MM.1S (cell line): ENCODE results near the gene CYP8B1.

Experiments used
- DNase-seq: peaks from one replicate; pipeline ENCODE4 v3.0.0-alpha.2; 2015
- H2AFZ ChIP-seq: fragments of 300-600 bp; sonication (generic); 2 replicates; pipeline ENCODE4 v1.6.0; 2016; ENCODE audit warnings: antibody characterized with exemption, low read length
- H3F3A ChIP-seq: fragments of 300-600 bp; sonication (generic); 2 replicates; pipeline ENCODE4 v1.6.1; 2016; ENCODE audit warnings: mild to moderate bottlenecking, antibody characterized with exemption, low read length, moderate library complexity, mixed read lengths; ENCODE audit not compliant: insufficient read depth
- H3K27ac ChIP-seq: fragments of 300-600 bp; sonication (generic); 2 replicates; pipeline ENCODE4 v1.5.1; 2016; ENCODE audit warnings: mild to moderate bottlenecking, low read length
- H3K27me3 ChIP-seq: fragments of 300-600 bp; sonication (generic); replicated peaks from 2 replicates; pipeline ENCODE4 v1.6.0; 2016; ENCODE audit warnings: low read length; ENCODE audit not compliant: insufficient read depth
- H3K36me3 ChIP-seq: fragments of 300-600 bp; sonication (generic); replicated peaks from 2 replicates; pipeline ENCODE4 v1.6.1; 2016; ENCODE audit warnings: mild to moderate bottlenecking, low read length, mixed read lengths; ENCODE audit not compliant: insufficient read depth
- H3K4me1 ChIP-seq: fragments of 300-600 bp; sonication (generic); 2 replicates; pipeline ENCODE4 v1.6.1; 2016; ENCODE audit warnings: low read length, mixed read lengths
- H3K4me2 ChIP-seq: fragments of 300-600 bp; sonication (generic); 2 replicates; pipeline ENCODE4 v1.6.0; 2016; ENCODE audit warnings: low read depth, low read length
- H3K4me3 ChIP-seq: fragments of 300-600 bp; sonication (generic); 2 replicates; pipeline ENCODE4 v1.5.1; 2016; ENCODE audit warnings: low read length, mixed read lengths
- H3K79me2 ChIP-seq: fragments of 300-600 bp; sonication (generic); 2 replicates; pipeline ENCODE4 v1.6.1; 2016; ENCODE audit warnings: mixed run types, low read length, mixed read lengths
- H3K9ac ChIP-seq: fragments of 300-600 bp; sonication (generic); 2 replicates; pipeline ENCODE4 v1.6.1; 2016; ENCODE audit warnings: low read length, mixed read lengths
- H3K9me2 ChIP-seq: fragments of 300-600 bp; sonication (generic); replicated peaks from 2 replicates; pipeline ENCODE4 v1.6.1; 2016; ENCODE audit warnings: mild to moderate bottlenecking, low read length, mixed read lengths; ENCODE audit not compliant: insufficient read depth
- H3K9me3 ChIP-seq: fragments of 300-600 bp; sonication (generic); replicated peaks from 2 replicates; pipeline ENCODE4 v1.6.1; 2016; ENCODE audit warnings: mild to moderate bottlenecking, low read length, mixed read lengths; ENCODE audit not compliant: insufficient read depth
- H4K20me1 ChIP-seq: fragments of 300-600 bp; sonication (generic); 2 replicates; pipeline ENCODE4 v1.6.1; 2016; ENCODE audit warnings: mild to moderate bottlenecking, low read length, moderate library complexity, mixed read lengths; ENCODE audit not compliant: insufficient read depth
- EZH2 ChIP-seq: fragments of 300-600 bp; sonication (generic); optimal IDR thresholded peaks from 2 replicates; pipeline ENCODE3; 2017; ENCODE audit warnings: low read depth, mild to moderate bottlenecking, antibody characterized with exemption, low read length, mixed read lengths
- EZH2phosphoT487 ChIP-seq: fragments of 300-600 bp; sonication (generic); IDR thresholded peaks from 2 replicates; pipeline ENCODE4 v1.6.1; 2018; ENCODE audit warnings: antibody characterized with exemption, low read length
- TF ChIP-seq, protein P1 (sequence below): fragments of 300-600 bp; sonication (generic); IDR thresholded peaks from 2 replicates; pipeline ENCODE4 v1.5.1; 2016; ENCODE audit warnings: antibody characterized with exemption, low read length, mixed read lengths

The CYP8B1 gene

DNA sequence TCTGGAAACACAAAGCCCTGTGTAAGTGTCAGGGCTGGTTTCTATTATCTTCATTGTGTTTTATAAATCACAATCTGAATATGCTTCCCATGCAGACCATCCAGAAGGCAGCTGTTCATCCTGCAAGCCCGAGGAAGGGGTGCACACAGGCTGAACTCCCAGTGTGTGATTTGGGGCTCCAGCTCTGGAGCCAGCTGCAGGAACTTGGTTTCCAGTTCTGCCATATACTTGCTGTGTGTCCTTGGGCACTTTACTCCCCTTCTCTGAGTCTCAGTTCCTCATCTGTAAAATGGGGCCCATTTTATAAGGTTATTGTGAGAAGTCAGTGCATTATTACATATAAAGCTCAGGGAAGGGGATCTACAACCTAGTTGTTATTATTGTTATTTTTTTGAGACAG lies 22.6 kb downstream of the CYP8B1 start:
- no peak overlapping the region for H3K9ac ChIP-seq

DNA sequence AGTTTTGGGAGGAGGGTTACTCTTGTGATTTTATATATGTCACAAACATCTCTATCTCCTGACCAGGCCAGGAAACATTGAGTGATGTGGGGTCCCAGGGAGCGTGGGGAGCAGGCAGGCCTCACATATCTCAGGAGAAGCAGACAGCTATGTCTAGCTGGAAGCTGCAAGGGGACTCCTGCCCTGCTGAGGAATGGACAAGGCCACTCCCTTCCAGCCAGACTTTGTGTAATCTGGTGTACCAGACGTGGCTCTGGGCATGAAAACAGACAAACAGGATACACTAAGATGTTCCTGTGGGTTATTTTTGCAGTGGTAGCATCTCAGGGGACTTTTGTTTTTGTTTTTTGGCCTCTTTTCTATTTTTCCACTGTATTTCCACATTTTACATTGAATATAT lies 23.2 kb downstream of the CYP8B1 start:
- Histone ChIP-seq H3F3A (no peaks in the 10 kb centered on the region), H3K27me3 (no peaks in the 10 kb centered on the region), H3K9me2 (no peaks in the 10 kb centered on the region), H3K9me3 (no peaks in the 10 kb centered on the region), H2AFZ (no peak overlapping the region), H3K4me3 (no peak overlapping the region), H3K4me2 (no peak overlapping the region), H4K20me1 (no peaks in the 10 kb centered on the region), H3K27ac (no peak overlapping the region), H3K4me1 (no peaks in the 10 kb centered on the region; the same call in 1 of the 2 replicates), H3K36me3 (no peaks in the 10 kb centered on the region), H3K79me2 (no peaks in the 10 kb centered on the region), H3K9ac (no peak overlapping the region)
- DNase-seq: no peak
- TF ChIP-seq EZH2phosphoT487: no peak
- TF ChIP-seq EZH2: no peak
- TF ChIP-seq, protein P1, sequence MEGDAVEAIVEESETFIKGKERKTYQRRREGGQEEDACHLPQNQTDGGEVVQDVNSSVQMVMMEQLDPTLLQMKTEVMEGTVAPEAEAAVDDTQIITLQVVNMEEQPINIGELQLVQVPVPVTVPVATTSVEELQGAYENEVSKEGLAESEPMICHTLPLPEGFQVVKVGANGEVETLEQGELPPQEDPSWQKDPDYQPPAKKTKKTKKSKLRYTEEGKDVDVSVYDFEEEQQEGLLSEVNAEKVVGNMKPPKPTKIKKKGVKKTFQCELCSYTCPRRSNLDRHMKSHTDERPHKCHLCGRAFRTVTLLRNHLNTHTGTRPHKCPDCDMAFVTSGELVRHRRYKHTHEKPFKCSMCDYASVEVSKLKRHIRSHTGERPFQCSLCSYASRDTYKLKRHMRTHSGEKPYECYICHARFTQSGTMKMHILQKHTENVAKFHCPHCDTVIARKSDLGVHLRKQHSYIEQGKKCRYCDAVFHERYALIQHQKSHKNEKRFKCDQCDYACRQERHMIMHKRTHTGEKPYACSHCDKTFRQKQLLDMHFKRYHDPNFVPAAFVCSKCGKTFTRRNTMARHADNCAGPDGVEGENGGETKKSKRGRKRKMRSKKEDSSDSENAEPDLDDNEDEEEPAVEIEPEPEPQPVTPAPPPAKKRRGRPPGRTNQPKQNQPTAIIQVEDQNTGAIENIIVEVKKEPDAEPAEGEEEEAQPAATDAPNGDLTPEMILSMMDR: no peak

More for the DNA sequence above, 22.6 kb downstream of the CYP8B1 start:
- Histone ChIP-seq H3K27ac (no peak overlapping the region), H3K9me3 (no peaks in the 10 kb centered on the region), H2AFZ (no peak overlapping the region), H3K9me2 (no peaks in the 10 kb centered on the region), H3K4me1 (no peaks in the 10 kb centered on the region), H3K79me2 (no peaks in the 10 kb centered on the region), H3K4me3 (no peak overlapping the region), H4K20me1 (no peaks in the 10 kb centered on the region), H3K4me2 (no peak overlapping the region), H3K27me3 (no peaks in the 10 kb centered on the region), H3K36me3 (no peaks in the 10 kb centered on the region), H3F3A (no peaks in the 10 kb centered on the region)
- no peak for DNase-seq
- TF ChIP-seq EZH2phosphoT487 (no peak), EZH2 (no peak)
- TF ChIP-seq, protein P1: no peak

DNA sequence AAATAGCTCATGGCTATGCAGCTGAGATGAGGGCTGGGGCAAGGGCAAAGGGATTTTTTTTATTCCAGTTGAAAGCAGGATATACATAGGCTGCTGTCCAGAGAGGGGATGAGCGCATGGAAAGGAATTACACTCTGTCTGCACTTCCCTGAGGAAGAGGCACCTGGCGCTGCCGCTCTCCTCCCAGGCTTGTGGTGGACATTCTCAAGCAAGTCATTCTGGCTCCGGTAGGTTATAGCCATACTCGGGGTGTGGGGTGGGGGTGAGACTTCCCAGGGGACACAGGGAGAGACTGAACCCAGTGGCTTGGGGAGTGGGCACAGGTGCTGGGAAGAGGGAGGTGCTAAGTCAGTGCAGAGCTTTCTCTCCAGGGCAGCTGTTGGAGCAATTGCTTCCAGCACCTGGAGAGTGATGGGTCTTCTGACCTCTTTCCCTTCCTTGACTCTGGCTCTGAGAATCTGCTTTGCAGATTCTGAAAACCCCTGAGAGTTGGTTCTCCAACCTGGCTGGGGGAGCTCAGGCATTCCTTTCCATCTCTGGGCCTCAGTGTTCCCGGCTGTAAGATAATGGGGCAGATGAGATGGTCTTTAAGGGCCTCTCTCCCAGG lies 24.3 kb downstream of the CYP8B1 start:
- TF ChIP-seq, protein P1: no peak
- no peak for TF ChIP-seq EZH2phosphoT487
- no peak for TF ChIP-seq EZH2

More for the DNA sequence above, 24.3 kb downstream of the CYP8B1 start:
- no peaks in the 10 kb centered on the region for H3K79me2 ChIP-seq
- peaks cover 4% of the 10 kb centered on the region; the same call in 1 of the 2 replicates for H3K4me1 ChIP-seq
- no peak overlapping the region for H2AFZ ChIP-seq
- no peaks in the 10 kb centered on the region for H3K9me3 ChIP-seq
- H3K36me3 ChIP-seq: no peaks in the 10 kb centered on the region
- no peak overlapping the region for H3K9ac ChIP-seq
- H3K27me3 ChIP-seq: no peaks in the 10 kb centered on the region
- H3F3A ChIP-seq: no peaks in the 10 kb centered on the region
- no peak overlapping the region for H3K4me3 ChIP-seq
- H3K4me2 ChIP-seq: no peak overlapping the region
- no peaks in the 10 kb centered on the region for H4K20me1 ChIP-seq
- H3K9me2 ChIP-seq: no peaks in the 10 kb centered on the region
- no peak overlapping the region for H3K27ac ChIP-seq
- no peak for DNase-seq
